GM20000 (cell line): ENCODE measurements around the gene SLC35F3.
"Not testable (repeated sequence)": the region's sequence is repeated elsewhere in the genome, so short reads cannot be mapped to it uniquely, and the experiment has no call there.

ENCODE experiments used
- DNase-seq: peaks from one replicate; pipeline ENCODE4 v3.0.0; 2012; ENCODE audit warnings: low spot score
- TF ChIP-seq, protein P1 (sequence below): IDR thresholded peaks from 2 replicates; pipeline ENCODE4 v1.5.1; 2012; ENCODE audit warnings: mild to moderate bottlenecking, control low read depth; ENCODE audit errors: extremely low read depth, missing control alignments

Gene SLC35F3

DNA sequence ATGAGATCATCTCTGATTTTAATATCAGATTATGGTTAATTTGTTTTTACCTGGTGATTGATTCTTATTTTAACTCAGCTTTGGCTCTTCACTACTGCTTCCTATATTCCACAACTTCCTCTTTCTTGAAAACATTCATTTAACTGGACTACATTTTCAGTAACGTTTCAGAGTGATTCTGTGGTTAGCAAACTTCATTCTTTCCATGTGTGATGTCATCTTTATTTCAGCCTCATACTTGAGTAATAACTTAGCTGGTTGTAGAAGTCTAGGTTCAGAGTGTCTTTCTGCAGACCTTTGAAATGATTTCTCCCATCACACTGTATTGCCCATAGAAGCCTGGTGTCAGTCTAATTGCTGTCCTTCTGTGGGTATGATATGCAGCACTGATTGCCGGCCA is 36.0 kb upstream of the SLC35F3 start:
- TF ChIP-seq, protein P1, sequence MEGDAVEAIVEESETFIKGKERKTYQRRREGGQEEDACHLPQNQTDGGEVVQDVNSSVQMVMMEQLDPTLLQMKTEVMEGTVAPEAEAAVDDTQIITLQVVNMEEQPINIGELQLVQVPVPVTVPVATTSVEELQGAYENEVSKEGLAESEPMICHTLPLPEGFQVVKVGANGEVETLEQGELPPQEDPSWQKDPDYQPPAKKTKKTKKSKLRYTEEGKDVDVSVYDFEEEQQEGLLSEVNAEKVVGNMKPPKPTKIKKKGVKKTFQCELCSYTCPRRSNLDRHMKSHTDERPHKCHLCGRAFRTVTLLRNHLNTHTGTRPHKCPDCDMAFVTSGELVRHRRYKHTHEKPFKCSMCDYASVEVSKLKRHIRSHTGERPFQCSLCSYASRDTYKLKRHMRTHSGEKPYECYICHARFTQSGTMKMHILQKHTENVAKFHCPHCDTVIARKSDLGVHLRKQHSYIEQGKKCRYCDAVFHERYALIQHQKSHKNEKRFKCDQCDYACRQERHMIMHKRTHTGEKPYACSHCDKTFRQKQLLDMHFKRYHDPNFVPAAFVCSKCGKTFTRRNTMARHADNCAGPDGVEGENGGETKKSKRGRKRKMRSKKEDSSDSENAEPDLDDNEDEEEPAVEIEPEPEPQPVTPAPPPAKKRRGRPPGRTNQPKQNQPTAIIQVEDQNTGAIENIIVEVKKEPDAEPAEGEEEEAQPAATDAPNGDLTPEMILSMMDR, result no peak
- DNase-seq, result no peak

DNA sequence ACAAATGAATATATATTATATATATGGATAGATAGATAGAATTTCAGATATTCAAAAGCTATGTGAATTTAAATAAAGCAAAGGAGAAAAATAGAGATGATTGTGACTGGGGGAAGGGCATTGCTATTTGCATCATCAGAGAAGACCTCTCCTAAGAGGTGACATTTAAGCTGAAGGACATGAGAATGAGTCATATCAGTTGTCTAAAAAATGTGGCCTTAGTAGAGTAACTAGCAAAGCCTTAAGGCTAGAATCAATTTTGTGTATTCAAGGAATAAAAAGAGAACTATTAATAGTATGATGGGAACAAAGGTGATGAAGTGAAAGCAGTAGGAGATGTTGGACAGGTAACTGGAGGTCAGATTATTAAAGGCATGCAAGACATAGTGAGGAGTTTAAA is 34.8 kb upstream of the SLC35F3 start:
- DNase-seq, result no peak
- TF ChIP-seq, protein P1, result no peak

DNA sequence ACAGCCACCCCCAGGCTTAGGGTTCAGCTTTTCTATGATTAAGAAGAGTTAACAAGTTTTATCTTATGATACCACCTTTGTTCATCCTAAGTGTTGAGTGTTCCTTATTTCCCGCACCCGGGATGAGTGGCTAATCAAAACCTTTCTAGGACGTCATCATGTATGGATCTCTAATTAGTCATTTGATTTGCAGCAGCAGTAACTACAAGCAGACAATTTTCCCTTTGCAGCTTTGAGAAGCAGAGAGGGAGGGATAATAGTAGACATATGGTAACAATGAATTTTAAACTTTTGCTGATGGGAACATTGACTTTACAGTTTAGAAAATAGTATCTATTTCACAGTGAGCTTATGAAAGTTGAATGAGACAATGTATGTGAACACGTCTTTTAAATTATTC is 30.8 kb upstream of the SLC35F3 start:
- DNase-seq, result no peak

DNA sequence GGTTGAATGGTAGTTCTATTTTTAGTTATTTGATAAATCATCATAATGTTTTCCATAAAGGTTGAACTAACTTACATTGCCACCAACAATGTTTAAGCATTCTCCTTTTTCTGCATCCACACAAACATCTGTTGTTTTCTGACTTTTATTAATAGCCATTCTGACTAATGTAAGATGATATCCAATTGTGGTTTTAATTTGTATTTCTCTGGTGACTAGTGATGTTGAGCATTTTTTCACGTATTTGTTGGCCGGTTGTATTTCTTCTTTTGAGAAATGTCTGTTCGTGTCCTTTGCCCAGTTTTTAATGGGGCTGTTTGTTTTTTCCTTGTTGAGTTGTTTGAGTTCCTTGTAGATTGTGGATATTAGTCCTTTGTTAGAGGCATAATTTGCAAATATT is 24.6 kb upstream of the SLC35F3 start:
- no peak for DNase-seq

More for the DNA sequence above, 30.8 kb upstream of the SLC35F3 start:
- TF ChIP-seq, protein P1, result no peak

DNA sequence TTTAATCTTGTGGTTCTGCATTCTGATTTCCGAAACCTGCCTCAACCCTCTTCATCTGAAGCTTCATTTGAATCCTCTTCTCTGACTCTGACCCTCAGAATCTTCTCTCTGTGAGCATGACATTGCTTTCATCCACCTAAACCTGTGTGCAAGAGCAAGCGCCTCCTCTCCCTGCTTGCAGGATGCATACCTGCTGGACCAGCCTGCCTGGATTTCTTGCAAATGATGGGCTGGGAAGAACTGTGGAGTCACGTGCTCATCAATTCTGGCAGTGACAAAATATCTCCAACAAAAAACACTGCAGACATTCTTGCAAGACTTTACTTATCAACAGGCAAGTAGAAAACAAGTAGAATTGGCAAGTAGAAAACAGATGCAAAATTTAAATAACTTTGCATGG is 20.8 kb upstream of the SLC35F3 start:
- DNase-seq, result no peak
- TF ChIP-seq, protein P1, result no peak

More for the DNA sequence above, 24.6 kb upstream of the SLC35F3 start:
- TF ChIP-seq, protein P1, result no peak

DNA sequence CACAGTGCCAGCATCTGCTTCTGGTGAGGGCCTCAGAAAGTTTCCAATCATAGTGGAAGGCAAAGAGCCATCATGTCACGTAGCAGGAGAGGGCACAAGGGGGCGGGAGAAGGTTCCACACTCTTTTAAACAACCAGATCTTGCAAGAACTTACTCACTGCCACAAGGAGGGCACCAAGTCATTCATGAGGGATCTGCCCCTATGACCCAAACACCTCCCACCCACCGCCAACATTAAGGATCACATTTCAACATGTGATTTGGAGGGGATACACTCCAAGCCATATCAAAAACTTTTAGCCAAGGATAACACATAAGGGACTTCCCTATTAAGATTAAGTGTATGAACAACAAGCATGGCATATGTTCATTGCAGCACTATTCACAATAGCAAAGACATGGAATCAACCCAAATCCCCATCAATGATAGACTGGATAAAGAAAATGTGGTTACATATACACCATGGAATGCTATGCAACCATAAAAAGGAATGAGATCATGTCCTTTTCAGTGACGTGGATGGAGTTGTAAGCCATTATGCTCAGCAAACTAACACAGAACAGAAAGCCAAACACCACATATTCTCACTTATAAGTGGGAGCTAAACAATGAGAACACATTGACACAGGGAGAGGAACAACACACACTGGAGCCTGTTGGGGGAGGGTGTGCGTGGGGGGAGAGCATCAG is 19.9 kb upstream of the SLC35F3 start:
- DNase-seq, result no peak
- TF ChIP-seq, protein P1, result no peak

DNA sequence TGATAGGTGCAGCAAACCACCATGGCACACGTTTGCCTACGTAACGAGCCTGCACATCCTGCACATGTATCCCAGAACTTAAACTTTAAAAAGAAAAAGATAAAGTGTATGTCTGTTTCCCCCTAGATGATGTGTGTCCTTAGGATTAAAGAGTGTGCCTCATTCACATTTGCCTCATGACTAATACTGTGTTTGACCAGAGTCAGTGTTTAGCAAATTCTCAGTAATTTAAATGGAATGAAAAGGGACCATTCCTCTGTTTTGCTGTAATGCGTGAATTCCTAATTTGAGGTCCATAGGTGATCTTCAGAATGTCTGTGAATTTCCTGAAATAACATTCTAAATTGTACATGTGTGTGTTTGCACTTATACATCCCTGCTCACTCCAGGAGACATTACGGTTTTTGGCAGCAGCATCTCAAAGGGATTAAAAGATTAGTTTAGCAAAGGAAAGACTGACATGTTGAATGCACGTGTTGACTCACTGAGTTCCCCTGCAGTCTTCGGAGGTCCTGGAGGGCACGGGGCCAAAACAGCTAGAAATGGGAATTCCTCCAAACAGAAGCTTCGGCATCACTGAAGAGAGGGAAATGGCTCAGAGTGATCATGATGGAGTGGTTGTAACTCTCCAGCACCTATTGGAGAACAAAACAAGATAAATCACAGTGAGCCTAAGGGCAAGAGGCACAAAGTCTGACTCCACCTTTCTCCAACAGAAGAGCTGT is 19.1 kb upstream of the SLC35F3 start:
- TF ChIP-seq, protein P1, result no peak
- no peak for DNase-seq

DNA sequence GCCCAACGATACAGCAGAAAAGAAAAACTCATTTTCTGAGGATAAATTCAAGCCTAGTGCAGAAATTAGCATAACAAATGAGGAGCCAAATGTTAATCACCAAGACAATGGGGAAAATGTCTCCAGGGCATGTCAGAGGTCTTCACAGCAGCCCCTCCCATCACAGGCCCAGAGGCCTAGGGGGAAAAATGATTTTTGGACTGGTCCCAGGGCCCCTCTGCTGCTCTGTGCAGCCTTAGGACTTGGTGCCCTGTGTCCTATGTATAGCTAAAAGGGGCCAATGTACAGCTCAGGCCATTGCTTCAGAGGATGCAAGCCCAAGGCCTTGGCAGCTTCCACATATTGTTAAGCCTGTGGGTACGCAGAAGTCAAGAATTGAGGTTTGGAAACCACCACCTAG is 13.3 kb upstream of the SLC35F3 start:
- not testable (repeated sequence) for DNase-seq
